ENCODE results near the gene SLC9A5. TPM values are rescaled to one million over a fixed set of nuclear protein-coding genes. Genes with fewer than 3 reads are reported as not detected.

Gene SLC9A5
- total RNA-seq, 1 experiment from 2014 or later: 1.1 TPM

DNA sequence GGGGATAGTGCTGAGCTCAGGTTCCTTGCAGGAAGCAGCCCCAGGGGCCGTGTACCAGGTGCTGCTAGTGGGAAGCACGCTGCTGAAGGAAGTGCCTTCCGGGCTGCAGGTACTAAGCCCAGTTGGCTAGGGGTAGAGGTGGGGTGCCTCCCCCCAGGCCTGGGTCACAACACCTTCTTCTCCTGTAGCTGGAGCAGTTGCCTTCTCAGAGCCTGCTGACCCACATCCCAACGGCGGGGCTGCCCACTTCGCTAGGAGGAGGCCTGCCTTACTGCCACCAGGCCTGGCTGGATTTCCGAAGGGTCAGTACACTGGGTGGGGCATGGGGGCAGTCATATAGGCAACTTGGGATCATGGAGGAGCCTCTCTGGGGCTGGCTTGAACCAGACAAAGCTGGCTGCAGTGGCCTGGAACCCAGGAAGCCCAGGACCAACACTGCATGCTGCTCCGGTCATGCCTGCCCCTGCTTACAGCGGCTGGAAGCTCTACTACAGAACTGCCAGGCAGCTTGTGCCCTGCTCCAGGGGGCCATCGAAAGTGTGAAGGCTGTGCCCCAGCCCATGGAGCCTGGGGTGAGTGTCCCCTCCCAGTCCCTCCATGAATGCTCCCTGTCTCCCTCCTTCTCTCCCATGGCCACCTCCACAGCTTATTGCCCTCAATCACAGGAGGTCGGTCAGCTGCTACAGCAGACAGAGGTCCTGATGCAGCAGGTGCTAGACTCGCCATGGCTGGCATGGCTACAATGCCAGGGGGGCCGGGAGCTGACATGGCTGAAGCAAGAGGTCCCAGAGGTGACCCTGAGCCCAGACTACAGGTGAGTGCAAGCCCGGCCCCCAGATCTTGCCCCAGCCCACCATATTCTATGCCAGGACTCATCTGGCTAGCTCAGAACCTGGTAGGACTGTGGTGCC lies 33.0 kb downstream of the SLC9A5 start:
- DNase-seq (ENCODE audit: low read depth): no peak

DNA sequence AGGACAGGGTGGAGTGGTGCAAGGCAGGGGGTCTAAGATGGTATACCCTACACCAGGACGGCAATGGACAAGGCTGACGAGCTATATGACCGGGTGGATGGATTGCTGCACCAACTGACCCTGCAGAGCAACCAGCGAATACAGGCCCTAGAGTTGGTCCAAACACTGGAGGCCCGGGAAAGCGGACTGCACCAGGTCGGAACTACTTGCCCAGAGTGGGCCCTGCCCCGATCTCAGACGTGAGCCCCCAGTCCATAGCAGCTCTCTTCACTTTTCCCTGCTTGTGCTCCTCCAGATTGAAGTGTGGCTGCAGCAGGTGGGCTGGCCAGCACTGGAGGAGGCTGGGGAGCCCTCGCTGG lies 33.6 kb downstream of the SLC9A5 start:
- no peak for DNase-seq (ENCODE audit: low read depth)

DNA sequence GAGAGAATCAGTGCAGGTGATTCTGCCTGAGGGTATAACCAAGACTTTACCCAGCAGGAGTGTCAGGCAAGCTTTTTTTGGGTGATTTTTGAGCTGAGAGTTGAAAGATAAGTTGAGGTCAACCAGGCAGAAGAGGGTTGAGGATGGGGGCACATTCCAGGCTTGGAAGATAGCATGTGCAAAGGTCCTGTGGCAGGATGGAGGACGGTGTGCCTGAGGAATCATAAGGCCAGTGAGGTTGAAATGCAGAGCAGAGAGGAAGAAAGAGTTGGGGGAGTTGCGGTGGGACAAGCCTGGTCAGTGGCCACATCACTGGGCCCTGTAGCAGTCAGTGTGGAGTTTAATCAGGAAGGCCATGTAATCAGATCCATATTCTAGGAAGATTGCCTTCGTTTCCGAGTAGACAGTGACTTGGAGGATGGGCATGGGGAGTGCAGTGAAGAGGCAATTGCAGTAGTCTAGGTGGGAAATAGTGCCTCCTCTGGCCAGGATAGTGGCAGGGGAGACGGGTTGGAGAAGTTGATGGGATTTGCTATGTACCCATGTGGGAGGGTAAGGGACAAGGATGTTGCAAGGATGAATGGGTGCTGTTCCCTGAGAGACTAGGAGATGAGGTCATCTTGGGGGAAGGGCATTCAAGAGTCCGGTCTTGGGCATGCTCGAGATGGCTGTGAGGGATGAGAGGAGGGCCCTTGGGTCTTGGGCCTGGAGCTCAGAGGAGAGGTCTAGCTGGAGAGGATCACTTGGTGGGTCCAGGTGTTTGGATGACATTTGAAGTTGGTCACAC lies 34.5 kb downstream of the SLC9A5 start:
- DNase-seq (ENCODE audit: low read depth): peak; percentile 22

DNA sequence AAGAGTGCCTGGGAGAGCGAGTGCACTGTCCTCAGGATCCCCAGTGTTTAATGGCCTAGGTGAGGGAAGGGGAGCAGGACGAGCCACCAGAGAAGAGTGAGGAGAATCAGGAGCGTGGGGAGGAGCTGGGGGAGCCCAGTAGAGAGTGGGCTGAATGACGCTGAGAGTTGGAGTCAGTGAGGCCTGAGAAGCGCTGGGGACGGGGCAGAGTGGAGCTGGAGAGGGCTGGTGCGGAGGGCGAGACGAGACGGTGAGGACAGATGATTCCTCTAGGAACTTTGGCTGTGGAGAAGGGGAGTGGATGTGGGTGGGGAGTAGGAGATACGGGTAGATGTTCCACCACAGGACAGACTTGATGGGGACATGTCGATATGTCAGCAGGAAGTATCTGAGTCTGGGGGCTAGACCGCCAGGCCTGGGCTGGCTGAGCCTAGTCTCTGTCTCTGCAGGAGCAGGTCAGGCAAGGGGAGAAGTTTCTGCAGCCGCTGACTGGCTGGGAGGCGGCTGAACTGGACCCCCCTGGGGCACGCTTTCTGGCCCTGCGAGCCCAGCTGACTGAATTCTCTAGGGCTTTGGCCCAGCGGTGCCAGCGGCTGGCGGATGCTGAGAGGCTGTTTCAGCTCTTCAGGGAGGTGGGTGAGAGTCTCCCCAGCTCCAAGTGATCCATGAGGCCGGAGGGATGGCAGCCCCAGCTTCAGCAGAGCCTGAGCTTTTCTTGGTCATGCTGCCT lies 35.2 kb downstream of the SLC9A5 start:
- DNase-seq (ENCODE audit: low read depth): no peak

DNA sequence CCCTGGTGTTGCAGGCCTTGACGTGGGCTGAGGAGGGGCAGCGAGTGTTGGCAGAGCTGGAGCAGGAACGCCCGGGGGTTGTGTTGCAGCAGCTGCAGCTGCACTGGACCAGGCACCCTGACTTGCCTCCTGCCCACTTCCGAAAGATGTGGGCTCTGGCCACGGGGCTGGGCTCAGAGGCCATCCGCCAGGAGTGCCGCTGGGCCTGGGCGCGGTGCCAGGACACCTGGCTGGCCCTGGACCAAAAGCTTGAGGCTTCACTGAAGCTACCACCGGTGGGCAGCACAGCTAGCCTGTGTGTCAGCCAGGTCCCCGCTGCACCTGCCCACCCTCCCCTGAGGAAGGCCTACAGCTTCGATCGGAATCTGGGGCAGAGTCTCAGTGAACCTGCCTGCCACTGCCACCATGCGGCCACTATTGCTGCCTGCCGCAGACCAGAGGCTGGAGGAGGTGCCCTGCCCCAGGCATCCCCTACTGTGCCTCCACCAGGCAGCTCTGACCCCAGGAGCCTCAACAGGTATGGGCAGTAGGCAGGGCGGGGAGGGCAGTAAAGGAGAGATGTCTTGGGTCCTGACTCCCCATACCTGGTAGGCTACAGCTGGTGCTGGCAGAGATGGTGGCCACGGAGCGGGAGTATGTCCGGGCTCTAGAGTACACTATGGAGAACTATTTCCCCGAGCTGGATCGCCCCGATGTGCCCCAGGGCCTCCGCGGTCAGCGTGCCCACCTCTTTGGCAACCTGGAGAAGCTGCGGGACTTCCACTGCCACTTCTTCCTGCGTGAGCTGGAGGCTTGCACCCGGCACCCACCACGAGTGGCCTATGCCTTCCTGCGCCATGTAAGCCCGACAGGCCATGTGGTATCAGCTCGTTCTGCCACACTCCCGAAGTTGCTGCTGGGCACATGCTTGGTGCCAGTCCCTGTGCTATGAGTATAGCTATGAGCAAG lies 36.2 kb downstream of the SLC9A5 start:
- DNase-seq (ENCODE audit: low read depth): peak; percentile 39

DNA sequence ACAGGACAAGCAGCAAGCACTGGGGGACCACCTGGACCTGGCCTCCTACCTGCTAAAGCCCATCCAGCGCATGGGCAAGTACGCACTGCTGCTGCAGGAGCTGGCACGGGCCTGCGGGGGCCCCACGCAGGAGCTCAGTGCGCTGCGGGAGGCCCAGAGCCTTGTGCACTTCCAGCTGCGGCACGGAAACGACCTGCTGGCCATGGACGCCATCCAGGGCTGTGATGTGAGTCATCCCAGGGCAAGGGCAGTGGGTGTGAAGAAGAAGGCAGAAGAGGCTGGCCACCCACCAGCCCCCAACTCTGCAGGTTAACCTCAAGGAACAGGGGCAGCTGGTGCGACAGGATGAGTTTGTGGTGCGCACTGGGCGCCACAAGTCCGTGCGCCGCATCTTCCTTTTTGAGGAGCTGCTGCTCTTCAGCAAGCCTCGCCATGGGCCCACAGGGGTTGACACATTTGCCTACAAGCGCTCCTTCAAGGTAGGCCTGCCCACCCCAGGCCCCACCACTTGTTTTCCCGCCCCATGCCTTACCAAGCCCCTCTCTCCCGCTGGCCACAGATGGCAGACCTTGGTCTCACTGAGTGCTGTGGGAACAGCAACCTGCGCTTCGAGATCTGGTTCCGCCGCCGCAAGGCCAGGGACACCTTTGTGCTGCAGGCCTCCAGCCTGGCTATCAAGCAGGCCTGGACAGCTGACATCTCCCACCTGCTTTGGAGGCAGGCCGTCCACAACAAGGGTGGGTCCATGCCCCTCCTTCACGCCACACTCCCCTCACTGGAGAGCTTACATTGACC lies 37.9 kb downstream of the SLC9A5 start:
- peak; percentile 39 for DNase-seq (ENCODE audit: low read depth)

DNA sequence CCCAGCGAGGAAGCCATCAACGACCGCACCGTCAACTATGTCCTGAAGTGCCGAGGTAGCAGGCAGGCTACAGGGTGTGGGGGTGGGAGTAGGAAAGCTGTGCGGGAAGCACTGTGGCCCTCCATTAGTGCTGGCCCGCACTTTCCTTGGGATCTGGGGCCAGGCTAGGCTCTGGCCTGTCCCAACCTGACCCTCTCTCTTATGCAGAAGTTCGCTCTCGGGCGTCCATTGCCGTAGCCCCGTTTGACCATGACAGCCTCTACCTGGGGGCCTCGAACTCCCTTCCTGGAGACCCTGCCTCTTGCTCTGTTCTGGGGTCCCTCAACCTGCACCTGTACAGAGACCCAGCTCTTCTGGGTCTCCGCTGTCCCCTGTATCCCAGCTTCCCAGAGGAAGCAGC lies 39.2 kb downstream of the SLC9A5 start:
- no peak for DNase-seq (ENCODE audit: low read depth)

DNA sequence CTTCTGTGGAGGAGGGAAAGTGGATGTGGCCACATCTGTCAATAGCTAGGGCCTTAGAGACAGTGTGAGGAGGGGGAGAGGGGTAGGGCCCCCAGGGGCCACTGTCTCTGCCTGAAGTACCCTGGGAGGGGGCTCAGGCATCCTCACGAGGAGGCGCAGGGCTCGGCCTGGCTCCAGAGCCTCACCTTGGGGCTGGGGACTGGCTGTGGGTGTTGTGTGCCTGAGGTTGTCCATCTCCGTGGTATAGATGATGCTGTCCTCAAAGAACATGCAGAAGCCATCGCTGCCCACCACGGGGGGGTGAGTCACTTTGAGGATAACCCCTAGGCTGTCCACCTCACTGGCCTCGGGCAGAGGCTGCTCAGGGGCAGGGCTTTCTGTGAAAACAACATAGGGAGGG lies 42.7 kb downstream of the SLC9A5 start:
- no peak for DNase-seq (ENCODE audit: low read depth)

DNA sequence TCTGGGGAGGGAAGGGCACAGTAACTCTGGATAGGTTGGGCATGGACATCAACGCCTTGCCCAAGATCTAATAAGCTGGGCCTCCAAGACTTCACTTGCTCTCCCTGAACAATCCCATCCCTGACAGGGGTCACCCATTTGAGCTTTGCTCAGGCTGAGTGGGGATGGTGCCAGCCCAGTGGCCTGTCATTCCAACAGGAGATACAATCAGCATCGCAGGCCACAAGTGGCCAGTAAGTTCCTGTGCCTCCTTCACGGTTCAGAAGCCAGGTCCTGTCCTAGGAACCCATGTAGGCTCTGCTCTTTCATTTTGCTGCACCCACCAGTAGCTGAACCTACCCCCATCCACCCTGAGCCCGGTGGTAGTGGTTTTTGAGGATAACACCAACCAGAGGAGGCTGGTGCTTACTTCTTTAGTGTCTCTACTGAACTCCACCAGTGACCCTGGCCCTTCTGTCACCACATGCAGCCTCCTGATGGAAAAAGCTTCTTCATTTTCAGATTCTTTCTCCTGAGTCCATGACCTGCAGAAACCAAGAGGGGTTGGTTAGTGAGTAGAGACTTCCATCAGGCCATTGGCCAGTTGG lies 45.5 kb downstream of the SLC9A5 start:
- no peak for DNase-seq (ENCODE audit: low read depth)

DNA sequence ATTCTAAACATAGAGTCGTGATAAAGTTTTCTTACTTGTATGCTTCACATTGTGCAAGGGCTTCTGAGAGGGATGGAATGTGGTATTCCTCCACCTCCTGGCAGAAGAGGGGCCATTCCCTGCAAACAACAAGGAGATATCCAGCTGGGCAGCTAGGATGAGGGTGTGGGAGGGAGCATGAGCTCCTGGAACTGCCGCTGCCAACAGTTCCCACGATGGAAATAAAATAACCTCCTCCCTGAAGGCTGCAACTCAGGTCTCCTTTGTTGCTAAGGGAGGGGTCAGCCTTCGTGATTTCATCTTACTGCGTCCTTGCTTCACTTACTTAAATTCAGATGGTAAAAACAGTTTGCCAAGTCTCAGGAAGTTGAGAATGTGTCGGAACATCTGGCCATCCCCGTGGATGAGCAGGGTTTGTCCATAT lies 46.2 kb downstream of the SLC9A5 start:
- DNase-seq (ENCODE audit: low read depth): no peak

DNA sequence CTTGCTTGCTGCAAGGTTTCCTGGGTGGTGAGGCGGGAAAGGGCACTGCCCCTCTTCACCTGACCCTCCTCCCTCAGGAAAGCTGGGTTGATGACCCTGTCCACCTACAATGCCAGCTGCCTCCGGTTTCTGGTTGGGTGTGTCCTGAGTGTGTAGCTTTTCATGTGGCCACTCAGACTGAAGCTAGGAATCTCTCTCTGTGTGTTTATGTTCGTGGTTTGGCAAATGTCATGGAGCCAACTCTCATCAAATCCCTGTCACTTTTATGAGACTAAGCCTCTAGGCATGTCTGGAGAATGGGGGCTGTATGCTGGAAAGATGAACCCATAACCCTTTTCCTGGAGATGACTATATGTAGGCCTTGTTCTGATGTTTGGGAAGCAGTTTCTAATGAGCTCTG lies 47.6 kb downstream of the SLC9A5 start:
- DNase-seq (ENCODE audit: low read depth): peak; percentile 78

DNA sequence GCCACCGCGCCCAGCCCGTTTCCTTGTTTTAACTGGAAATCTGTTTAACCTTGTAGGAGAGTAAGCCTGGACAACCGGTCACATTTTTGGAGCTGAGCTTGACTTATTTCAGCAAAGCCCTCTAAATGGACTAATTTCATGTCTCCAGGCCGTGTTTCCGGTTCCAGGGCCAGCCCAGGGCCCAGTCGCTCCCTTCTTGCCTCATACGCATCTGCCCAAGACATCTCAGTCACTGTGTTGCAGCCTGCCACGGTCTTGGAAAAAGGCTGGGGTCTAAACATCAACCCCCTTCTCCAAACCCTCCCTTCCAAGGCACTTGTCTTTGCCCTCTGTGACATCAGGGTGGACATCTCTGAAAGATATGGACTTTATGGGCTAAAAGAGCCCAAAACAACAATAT lies 49.5 kb downstream of the SLC9A5 start:
- no peak for DNase-seq (ENCODE audit: low read depth)

DNA sequence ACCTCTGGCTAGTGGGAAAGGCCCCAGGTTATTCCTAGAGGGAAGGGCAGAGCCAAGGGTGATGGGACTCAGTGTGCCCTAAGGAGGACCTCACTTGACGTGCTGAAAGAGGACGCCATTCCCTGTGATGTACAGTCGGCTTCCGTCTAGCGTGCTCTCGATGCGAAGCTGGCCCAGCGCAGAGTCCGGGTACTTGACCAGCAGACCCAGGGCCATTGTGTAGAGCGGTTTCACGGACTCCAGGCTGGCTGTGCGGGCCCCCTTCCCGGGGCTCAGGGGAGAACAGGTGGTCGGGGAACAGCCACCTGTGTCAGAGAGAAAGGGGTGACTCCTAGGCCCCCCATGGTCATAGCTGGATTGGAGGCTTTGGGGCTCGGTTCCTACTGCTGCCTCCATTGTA lies 50.5 kb downstream of the SLC9A5 start:
- no peak for DNase-seq (ENCODE audit: low read depth)

DNA sequence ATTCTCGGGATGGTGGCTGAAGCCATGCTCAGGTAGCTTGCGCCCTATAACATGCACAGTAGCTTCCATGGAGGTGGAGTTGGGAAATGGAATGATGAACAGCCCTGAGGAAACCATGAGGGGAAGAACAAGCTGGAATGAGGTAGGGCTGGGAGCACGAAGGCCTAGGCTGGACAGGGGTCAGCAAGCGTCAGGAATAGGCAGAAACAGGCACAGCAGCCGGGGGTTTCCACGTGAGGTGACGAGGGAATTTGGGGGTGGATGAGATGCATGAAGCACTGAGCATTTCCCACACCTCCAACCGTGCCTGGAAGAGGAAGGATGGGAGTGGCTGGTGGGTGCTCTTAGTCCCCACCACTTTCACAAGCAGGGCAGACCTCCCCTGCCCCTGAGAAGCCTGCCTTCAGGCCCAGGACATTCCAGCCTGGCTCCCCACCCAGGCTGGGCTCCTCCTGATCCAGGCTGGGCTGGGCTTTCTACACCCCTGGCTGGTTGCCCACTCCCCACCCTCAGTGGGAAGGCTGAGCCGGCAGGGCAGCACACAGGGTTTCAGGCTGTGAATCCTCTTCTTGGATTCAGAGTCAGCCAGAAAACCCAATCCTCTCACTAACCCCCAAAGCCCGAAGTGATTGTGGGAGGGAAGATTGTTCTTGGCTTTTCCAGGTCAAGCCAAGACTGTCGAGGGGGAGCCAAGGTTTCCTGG lies 52.5 kb downstream of the SLC9A5 start:
- no peak for DNase-seq (ENCODE audit: low read depth)

DNA sequence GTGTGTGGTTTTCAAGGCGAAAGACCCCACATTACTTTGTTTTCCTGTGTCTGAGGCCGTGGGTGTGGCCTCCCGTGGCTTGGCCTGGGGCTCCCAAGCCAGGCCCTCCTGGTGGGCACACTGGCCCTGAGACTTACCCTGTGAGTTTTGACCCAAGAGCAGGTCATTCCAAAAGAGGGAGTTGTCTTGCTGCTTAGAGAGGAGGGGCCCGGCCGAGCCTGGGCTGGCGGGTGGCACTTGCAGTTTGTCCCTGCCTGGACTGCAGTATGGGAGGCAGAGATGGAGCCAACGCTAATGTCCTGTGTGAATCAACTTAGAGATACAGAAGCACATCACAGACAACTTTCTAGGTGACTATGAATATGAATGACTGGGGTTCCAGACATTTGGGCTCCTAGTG lies 53.3 kb downstream of the SLC9A5 start:
- DNase-seq (ENCODE audit: low read depth): no peak

DNA sequence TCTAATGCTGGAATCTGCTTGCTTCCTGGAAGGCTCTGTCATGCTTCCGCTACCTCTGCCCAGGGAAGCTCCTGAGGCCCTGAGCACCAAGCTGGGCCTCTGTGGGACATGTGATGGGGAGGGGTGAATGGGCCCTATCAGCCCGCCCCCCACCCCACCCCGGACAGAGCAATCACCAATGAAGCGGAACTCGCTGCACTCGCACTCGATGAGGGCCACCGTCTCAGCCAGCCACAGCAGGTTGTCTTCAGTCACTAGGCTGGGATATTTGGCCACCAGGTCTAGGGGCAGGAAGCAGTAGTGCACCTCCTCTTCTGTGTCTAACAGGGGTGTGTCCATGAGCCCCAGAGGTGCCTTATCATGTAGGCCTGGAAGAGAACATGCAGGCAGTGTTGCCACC lies 54.2 kb downstream of the SLC9A5 start:
- no peak for DNase-seq (ENCODE audit: low read depth)

DNA sequence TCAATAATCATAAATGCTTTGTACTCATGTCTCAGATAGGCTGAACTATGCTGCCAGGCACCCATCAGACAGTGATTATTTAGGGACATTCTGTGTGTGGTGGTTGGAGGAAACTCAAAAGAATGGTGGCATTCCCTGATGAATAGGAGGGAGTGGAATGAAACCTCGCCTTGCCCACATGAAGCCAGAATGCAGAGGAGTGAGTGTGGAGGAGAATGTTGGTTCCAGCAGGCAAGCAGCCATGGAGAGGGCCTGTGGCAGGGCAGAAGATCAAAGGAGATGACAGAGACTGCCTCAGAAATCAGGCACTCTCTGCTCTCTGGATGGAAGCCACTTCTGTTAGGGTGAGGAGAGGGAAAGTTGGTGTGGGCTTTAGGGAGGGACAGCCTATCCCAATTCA lies 55.2 kb downstream of the SLC9A5 start:
- DNase-seq (ENCODE audit: low read depth): peak; percentile 39

DNA sequence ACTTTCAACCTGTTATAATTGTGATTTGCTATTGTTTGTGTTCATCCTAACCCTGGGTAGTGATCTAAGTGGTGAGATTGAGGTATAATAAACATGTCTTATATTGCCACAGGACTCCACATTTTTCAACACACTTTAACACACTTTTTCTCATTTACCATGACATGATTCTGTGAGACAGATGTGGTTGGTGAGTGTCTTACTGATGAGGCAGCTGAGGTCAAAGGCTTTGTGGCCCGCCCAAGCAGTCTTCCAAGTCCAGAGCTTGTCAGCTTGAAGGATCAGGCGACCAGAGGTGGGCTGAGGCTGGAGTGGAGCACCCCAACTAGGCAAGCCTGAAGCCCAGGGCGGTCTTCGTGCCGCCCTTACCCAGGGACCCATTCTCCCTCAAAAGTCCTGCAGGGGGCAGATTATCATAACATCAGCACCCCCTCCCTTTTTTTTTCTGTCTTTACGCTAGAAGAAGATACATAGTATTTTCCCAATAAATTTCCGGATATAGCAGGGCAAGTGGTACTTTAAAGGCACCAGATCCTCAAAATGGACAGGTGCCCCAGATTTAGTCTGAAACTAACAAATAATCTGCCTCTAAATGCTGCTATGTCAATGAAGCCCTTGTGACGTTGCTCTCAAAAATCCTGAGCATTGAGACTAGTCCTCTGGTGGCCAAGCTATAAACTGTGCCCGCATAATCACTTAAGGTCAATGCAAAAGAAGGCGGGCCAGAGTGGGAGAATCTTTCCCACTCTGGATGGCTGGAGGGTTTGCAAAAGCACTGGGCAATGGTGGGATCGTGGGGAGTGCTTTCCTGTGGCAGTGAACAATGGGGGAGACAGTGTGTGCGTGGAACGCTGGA lies 56.7 kb downstream of the SLC9A5 start:
- DNase-seq (ENCODE audit: low read depth): no peak
